Nephron progenitor cell (in vitro differentiated cells): ENCODE measurements around the gene TECPR2.
A peak's percentile ranks its signal among the peaks of the same experiment; 100 is the strongest.

Source experiments
- DNase-seq: peaks from one replicate; pipeline ENCODE4 v3.0.0; 2021
- H3K27ac Mint-ChIP-seq: 2 replicates; pipeline ENCODE4 v1.8.0; 2021; ENCODE audit warnings: mild to moderate bottlenecking, moderate library complexity, mixed read lengths
- H3K27me3 Mint-ChIP-seq: 2 replicates; pipeline ENCODE4 v1.8.0; 2021; ENCODE audit warnings: mild to moderate bottlenecking, low read depth, mixed read lengths; ENCODE audit not compliant: poor library complexity
- H3K36me3 Mint-ChIP-seq: 2 replicates; pipeline ENCODE4 v1.8.0; 2021; ENCODE audit warnings: low read depth, mixed read lengths
- H3K4me1 Mint-ChIP-seq: 2 replicates; pipeline ENCODE4 v1.8.0; 2021; ENCODE audit warnings: mixed read lengths
- H3K4me3 Mint-ChIP-seq: 2 replicates; pipeline ENCODE4 v1.8.0; 2021; ENCODE audit warnings: mild to moderate bottlenecking, moderate library complexity, mixed read lengths
- H3K9me3 Mint-ChIP-seq: 2 replicates; pipeline ENCODE4 v1.8.0; 2021; ENCODE audit warnings: mild to moderate bottlenecking, moderate library complexity, mixed read lengths
- CTCF ChIP-seq: fragments of 200-600 bp; sonication (generic); IDR thresholded peaks from 2 replicates; pipeline ENCODE4 v1.5.0; 2021; ENCODE audit warnings: antibody characterized with exemption

Gene TECPR2

GRCh38 chr14:102505775-102506625 lies 143.3 kb downstream of the TECPR2 start:
- Mint-ChIP-seq H3K27me3 (no peaks in the 10 kb centered on the region), H3K27ac (peak overlapping the region; percentile 94), H3K36me3 (peaks cover 8% of the 10 kb centered on the region), H3K4me1 (peaks cover 36% of the 10 kb centered on the region), H3K9me3 (no peaks in the 10 kb centered on the region), H3K4me3 (no peak overlapping the region)
- TF ChIP-seq CTCF: no peak
- no peak for DNase-seq

GRCh38 chr14:102506626-102506925 lies 143.8 kb downstream of the TECPR2 start:
- Mint-ChIP-seq H3K27me3 (no peaks in the 10 kb centered on the region), H3K36me3 (peaks cover 8% of the 10 kb centered on the region), H3K27ac (no peak overlapping the region), H3K4me1 (peaks cover 42% of the 10 kb centered on the region), H3K4me3 (no peak overlapping the region), H3K9me3 (no peaks in the 10 kb centered on the region)
- no peak for TF ChIP-seq CTCF
- no peak for DNase-seq

GRCh38 chr14:102507081-102507856 lies 144.5 kb downstream of the TECPR2 start:
- H3K9me3 Mint-ChIP-seq: no peaks in the 10 kb centered on the region
- no peak overlapping the region for H3K4me3 Mint-ChIP-seq
- DNase-seq: no peak
- peaks cover 8% of the 10 kb centered on the region for H3K36me3 Mint-ChIP-seq
- no peak overlapping the region for H3K27ac Mint-ChIP-seq
- H3K27me3 Mint-ChIP-seq: no peaks in the 10 kb centered on the region
- H3K4me1 Mint-ChIP-seq: peaks cover 49% of the 10 kb centered on the region
- no peak for TF ChIP-seq CTCF

- DNase-seq: no peak
- Mint-ChIP-seq H3K4me1 (peaks cover 53% of the 10 kb centered on the region), H3K36me3 (peaks cover 8% of the 10 kb centered on the region), H3K27ac (no peak overlapping the region), H3K9me3 (no peaks in the 10 kb centered on the region), H3K4me3 (peak overlapping the region; percentile 82), H3K27me3 (no peaks in the 10 kb centered on the region)
- TF ChIP-seq CTCF: no peak
These were observed 145.1 kb downstream of the TECPR2 start for GRCh38 chr14:102507857-102508312.

GRCh38 chr14:102508410-102508773 lies 145.7 kb downstream of the TECPR2 start:
- Mint-ChIP-seq H3K27ac (no peak overlapping the region), H3K4me3 (peak overlapping the region; percentile 82), H3K36me3 (peaks cover 8% of the 10 kb centered on the region)

More at GRCh38 chr14:102508410-102508773, 145.7 kb downstream of the TECPR2 start:
- no peak for TF ChIP-seq CTCF
- DNase-seq: no peak
- no peaks in the 10 kb centered on the region for H3K27me3 Mint-ChIP-seq
- peaks cover 52% of the 10 kb centered on the region for H3K4me1 Mint-ChIP-seq
- H3K9me3 Mint-ChIP-seq: no peaks in the 10 kb centered on the region
